AG09309 (cell line): Measurements from ENCODE around the gene HNRNPH1.

Experiments used
- DNase-seq: peaks from one replicate; pipeline ENCODE4 v3.0.0-alpha.2; 2010; ENCODE audit warnings: low read depth
- H3K4me3 ChIP-seq: 2 replicates; pipeline ENCODE4 v1.5.1; 2011; ENCODE audit warnings: mild to moderate bottlenecking, low read depth, low read length, moderate library complexity; ENCODE audit not compliant: control insufficient read depth
- TF ChIP-seq, protein P1 (sequence below): IDR thresholded peaks from 2 replicates; pipeline ENCODE4 v1.5.1; 2011; ENCODE audit warnings: mild to moderate bottlenecking, low read depth, low read length, inconsistent platforms; ENCODE audit not compliant: insufficient read depth, control insufficient read depth; ENCODE audit errors: missing control alignments

Gene HNRNPH1

DNA sequence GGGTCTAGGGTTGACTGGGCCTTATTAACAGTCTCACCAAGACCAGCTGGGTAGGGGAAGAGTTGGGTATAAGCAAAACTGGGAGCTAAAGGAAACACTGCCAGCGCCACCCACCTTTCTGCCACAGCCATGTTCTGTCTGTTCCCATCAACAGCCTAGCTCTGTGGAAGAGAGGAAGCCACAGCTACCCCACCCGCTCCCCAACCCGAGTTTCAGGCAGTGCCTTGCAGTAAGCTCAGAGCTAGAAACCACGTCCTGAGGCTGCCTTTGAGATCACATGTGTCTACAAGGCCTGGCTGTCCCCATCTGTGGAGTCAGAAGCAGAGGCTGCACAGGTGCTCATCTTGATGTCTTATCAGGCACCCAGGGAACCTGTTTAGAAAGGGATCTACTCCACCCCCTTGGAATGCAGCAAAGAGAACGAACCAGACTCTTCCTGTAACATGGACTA lies 15.3 kb downstream of the HNRNPH1 start:
- no peak for DNase-seq
- TF ChIP-seq, protein P1, sequence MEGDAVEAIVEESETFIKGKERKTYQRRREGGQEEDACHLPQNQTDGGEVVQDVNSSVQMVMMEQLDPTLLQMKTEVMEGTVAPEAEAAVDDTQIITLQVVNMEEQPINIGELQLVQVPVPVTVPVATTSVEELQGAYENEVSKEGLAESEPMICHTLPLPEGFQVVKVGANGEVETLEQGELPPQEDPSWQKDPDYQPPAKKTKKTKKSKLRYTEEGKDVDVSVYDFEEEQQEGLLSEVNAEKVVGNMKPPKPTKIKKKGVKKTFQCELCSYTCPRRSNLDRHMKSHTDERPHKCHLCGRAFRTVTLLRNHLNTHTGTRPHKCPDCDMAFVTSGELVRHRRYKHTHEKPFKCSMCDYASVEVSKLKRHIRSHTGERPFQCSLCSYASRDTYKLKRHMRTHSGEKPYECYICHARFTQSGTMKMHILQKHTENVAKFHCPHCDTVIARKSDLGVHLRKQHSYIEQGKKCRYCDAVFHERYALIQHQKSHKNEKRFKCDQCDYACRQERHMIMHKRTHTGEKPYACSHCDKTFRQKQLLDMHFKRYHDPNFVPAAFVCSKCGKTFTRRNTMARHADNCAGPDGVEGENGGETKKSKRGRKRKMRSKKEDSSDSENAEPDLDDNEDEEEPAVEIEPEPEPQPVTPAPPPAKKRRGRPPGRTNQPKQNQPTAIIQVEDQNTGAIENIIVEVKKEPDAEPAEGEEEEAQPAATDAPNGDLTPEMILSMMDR, result no peak
- H3K4me3 ChIP-seq, result no peak overlapping the region

GRCh38 chr5:179607160-179607931 lies 16.1 kb downstream of the HNRNPH1 start:
- TF ChIP-seq, protein P1, result no peak
- DNase-seq, result no peak
- H3K4me3 ChIP-seq, result no peak overlapping the region

GRCh38 chr5:179606910-179607159 lies 16.6 kb downstream of the HNRNPH1 start:
- H3K4me3 ChIP-seq, result no peak overlapping the region
- DNase-seq, result no peak
- TF ChIP-seq, protein P1, result no peak

DNA sequence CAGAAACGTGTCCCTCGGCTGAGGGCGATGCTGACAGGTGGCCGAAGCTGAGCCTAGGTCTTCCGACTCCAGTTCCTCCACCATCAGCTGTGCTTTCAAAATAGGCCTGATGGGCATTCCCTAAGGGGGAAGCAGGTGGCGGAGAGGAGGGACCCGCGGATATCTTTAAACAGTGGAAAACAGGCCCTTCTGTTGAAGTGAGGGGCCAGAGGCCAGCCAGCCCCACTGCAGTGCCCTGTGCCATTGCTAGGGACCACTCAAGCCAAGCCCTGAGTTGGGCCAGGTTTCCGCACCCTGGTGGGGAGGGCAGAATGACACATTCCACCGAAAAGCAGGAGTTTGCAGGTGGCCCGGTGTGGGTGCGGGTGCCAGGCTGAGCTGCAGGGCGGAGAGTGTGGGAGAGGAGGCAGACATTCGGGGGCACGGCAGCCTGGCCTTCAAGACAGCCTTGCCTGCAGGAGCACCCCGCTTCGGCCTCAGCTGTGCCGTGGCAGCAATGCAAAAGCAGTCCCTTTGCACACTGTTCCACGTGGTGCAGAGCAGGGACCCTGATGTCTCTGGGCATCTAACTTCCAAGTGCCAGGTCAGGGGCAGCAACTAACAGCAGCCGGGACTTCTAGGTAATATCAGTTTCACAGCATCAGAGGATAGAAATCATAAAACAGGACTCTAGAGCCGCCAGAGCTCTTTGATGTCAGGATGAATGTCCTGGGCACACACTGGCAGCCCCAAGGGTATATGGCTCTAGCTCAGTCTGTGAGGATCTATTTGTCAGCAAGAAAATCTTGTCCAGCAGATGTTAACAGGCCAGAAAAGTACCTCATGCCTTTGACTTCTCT lies 17.2 kb downstream of the HNRNPH1 start:
- TF ChIP-seq, protein P1, result no peak
- no peak for DNase-seq
- H3K4me3 ChIP-seq, result no peak overlapping the region

GRCh38 chr5:179605026-179605833 lies 18.2 kb downstream of the HNRNPH1 start:
- TF ChIP-seq, protein P1, result no peak
- no peak for DNase-seq

GRCh38 chr5:179603308-179603707 lies 20.2 kb downstream of the HNRNPH1 start:
- no peak for DNase-seq

More at GRCh38 chr5:179605026-179605833, 18.2 kb downstream of the HNRNPH1 start:
- H3K4me3 ChIP-seq, result no peak overlapping the region

More at GRCh38 chr5:179603308-179603707, 20.2 kb downstream of the HNRNPH1 start:
- TF ChIP-seq, protein P1, result no peak
- H3K4me3 ChIP-seq, result no peak overlapping the region
